ENCODE measurements around the gene NOXO1.

NOXO1 gene

DNA sequence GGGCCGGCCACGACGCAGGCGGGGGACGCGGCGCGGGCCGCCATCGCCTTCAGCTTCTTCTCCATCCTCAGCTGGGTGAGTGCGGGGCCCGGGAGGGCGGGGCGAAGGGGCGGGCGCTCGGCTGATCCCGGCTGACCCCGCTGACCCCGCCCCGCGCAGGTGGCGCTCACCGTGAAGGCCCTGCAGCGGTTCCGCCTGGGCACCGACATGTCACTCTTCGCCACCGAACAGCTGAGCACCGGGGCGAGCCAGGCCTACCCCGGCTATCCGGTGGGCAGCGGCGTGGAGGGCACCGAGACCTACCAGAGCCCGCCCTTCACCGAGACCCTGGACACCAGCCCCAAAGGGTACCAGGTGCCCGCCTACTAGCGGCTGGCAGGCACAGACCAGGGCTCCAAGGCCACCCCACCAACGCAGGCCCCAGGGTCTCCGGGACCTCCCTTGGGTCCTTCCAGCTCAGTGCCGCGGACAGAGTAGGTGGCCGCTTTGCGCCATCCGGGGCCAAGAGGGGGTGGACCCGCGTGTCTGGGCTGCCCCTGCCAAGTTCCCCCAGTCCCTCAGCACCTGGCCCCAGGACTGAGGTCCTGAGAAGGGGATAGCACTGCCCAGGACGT lies 11.5 kb upstream of the NOXO1 start:
- no peak overlapping the region for H3K4me3 ChIP-seq (ENCODE audit: low read depth, low read length)
- TF ChIP-seq CTCF (IDR thresholded peaks at IDR 0.05; ENCODE audit: borderline replicate concordance, insufficient read depth, low read depth, low read length) = no peak

DNA sequence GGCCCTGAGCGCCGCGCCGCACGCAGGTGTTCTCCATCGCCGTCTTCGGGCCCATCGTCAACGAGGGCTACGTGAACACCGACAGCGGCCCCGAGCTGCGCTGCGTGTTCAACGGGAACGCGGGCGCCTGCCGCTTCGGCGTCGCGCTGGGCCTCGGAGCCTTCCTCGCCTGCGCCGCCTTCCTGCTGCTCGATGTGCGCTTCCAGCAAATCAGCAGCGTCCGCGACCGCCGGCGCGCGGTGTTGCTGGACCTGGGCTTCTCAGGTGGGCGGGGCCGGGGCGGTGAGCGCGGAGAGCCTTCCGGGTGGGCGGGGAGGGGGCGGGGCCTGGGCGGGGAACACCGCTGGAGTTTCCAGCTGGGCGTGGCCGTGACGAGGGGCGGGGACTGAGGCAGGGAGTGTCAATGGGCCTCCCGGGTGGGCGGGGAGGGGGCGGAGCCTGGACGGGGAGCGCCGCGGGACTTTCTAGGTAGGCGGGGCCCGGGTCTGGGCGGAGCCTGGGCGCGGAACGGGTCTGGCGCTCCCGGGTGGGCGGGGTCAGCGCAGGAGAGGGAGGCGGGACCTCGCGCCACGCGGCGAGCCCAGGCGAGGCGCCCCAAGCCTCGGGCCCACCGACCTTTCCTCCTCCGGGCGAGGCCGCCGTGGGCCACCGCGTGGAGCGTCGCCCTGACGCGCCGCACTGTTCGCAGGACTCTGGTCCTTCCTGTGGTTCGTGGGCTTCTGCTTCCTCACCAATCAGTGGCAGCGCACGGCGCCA lies 10.9 kb upstream of the NOXO1 start:
- peak overlapping the region; percentile 33 for H3K4me3 ChIP-seq (ENCODE audit: low read depth, low read length)
- no peak for TF ChIP-seq CTCF (IDR thresholded peaks at IDR 0.05; ENCODE audit: borderline replicate concordance, insufficient read depth, low read depth, low read length)

- peak overlapping the region; percentile 33 for H3K4me3 ChIP-seq (ENCODE audit: low read depth, low read length)
- no peak for TF ChIP-seq CTCF (IDR thresholded peaks at IDR 0.05; ENCODE audit: borderline replicate concordance, insufficient read depth, low read depth, low read length)
Observed at GRCh38 chr16:1991588-1991947, 10.3 kb upstream of the NOXO1 start.

GRCh38 chr16:1991135-1991551 lies 9.9 kb upstream of the NOXO1 start:
- TF ChIP-seq CTCF (IDR thresholded peaks at IDR 0.05; ENCODE audit: borderline replicate concordance, insufficient read depth, low read depth, low read length) = no peak
- no peak overlapping the region for H3K4me3 ChIP-seq (ENCODE audit: low read depth, low read length)

DNA sequence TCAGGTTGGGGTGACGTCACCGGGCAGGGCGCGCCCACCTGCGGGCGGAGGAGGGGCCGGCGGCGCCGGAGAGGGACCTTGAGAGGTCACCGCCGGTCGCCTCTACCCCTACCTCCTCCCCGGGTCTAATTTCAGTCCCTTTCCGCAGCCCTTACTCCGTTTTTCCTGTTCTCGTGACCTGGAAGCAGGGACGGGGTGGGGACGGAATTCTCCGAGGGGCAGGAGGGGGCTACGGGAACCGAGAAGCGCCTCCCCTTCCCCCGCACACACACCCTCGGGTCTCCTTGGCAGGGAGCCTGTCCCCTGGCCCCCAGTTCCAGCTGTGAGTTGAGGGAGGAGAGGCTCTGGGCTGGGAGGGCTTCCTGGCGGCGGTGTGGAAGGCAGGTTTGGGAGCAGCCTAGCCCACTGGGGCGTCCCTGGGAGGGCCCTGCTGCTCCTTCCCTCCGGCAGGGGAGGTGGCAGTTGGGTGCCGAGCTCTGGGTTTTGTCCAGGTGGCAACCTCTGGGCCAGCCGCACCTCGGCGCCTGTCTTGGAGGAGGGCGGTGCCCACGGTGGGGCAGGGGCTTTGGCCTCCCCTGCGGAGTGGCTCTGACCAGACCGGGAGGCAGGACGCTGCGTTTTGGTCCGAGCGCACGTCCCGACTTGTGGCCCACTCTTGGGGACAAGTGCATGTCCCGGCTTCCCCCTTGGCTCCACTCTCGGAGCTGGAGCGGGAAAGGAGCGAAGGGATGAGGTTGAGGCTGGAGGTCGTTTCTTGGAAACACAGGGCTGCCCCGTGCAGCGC lies 9.3 kb upstream of the NOXO1 start:
- no peak for TF ChIP-seq CTCF (IDR thresholded peaks at IDR 0.05; ENCODE audit: borderline replicate concordance, insufficient read depth, low read depth, low read length)

DNA sequence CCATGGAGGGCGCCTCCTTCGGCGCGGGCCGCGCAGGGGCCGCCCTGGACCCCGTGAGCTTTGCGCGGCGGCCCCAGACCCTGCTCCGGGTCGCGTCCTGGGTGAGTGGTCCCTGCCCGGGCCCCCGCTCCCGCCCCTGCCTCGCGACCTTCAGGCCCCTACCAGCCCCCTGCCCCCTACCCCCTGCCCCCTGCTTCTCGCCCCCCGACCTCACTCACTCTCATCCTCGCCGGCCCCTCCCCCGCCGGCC lies 8.8 kb upstream of the NOXO1 start:
- TF ChIP-seq CTCF (IDR thresholded peaks at IDR 0.05; ENCODE audit: borderline replicate concordance, insufficient read depth, low read depth, low read length) = no peak
- peak overlapping the region; percentile 44 for H3K4me3 ChIP-seq (ENCODE audit: low read depth, low read length)

More for the DNA sequence above, 9.3 kb upstream of the NOXO1 start:
- H3K4me3 ChIP-seq (ENCODE audit: low read depth, low read length) = peak overlapping the region; percentile 44

Data from GM12875 (cell line).